Stimulated activated CD4-positive, alpha-beta T cell treated with anti-CD3 and anti-CD28 coated beads, Interleukin-12 subunit alpha, Interleukin-12 subunit beta, amount 100 ng/mL, for 4 hours (primary cell): Measurements from ENCODE around the gene DHRS7B.
"Not testable (repeated sequence)": the region's sequence is repeated elsewhere in the genome, so short reads cannot be mapped to it uniquely, and the experiment has no call there.

ENCODE experiments used
- DNase-seq: peaks from one replicate; pipeline ENCODE4 v3.0.0-alpha.2; 2020

The DHRS7B gene, protein sequence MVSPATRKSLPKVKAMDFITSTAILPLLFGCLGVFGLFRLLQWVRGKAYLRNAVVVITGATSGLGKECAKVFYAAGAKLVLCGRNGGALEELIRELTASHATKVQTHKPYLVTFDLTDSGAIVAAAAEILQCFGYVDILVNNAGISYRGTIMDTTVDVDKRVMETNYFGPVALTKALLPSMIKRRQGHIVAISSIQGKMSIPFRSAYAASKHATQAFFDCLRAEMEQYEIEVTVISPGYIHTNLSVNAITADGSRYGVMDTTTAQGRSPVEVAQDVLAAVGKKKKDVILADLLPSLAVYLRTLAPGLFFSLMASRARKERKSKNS

DNA sequence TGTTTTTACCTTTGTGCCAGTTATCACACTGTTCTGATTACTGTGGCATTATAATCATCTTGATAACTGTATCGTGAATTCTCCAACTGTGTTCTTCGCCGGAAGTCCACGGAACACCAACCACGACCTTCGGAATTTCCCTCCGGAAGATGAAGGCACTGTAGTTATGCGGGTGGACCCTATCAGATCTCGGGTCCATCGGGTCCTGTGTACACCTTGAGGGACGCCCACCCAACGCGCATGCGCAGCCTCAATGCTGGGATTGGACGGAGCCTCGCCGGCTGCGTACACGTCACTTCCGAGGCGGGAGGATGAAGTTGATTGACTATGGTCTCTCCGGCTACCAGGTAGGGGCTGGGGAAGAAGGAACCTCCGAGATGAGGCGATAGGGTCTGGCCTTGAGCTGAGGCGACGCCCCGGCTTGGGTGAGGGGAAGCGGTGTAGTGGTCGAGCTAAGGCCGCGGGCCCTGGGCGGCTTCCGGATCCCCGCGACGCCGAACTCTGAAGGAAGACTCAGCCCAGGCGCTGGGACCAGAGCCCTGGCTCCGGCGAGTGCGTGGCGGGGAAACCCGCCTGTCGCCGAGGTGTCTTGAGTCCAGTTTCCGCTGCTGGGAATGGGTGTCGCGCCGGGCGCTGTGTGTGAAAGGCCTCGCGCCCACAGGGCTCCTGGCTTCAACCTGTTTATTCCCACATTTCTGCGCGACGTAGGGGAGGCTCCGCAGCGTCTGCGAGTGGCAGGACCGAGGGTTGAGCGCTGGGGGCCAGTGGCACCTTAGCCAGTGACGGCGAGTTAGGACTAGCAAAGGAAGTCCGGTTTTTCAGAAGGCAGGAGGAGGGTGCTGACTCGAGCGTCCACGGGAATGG lies at the start of gene DHRS7B:
Gene DHRS7B (plus strand): TSS at position 320 of the 864 bp plus-strand sequence. CDS start 8 bp downstream, at position 328.
- peak; percentile 97 for DNase-seq

DNA sequence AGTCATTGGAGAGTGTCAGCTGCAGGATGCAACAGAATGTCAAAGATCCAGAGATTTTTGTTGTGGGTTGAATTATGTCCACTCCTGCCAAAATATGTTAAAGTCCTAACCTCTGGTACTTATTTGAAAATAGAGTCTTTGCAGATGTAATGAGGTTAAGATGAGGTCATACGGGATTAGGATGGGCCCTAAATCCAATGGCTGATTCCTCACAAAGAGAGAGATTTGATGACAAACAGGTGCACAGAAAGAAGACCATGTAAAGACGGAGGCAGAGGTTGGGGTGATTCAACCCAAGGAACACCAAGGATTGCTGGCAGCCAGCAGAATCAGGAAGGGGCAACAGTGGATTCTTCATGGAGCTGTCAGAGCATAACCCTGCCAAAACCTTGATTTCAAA lies 49.5 kb upstream of the DHRS7B start:
- no peak for DNase-seq

DNA sequence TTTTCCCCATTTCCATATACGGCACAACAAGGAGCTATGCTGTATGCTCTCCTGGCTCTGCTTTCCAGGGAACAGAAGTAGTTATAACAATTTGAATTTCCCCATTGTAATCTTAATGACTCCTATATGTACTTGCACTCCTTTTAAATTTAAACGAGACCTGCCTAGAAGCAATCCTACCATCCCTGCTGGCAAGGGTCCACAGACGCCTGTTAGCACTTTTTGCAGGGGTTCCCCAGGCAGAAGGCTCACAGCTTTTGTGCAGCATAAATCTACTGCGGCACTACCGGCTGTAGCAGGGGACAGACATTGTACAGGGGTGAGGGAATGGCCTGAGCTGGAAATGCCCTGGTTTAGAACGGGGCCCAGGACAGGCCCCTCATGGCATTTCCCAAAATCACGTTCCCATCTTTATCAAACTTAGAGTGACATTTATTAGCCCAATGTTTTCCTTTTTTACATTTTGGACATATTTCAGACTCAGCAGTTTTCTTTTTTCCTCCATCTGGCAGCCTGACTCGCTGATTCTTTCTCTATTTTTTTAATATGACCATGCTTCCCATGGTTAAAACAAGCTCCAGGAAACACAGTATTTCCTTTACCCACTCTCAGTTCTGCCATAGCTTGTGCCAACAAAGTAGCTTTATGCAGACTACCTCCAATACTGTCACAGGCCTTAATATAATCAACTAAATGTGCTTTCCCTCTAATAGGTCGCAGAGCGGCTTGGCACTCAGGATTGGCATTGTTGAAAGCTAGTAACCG lies 48.6 kb upstream of the DHRS7B start:
- no peak for DNase-seq

DNA sequence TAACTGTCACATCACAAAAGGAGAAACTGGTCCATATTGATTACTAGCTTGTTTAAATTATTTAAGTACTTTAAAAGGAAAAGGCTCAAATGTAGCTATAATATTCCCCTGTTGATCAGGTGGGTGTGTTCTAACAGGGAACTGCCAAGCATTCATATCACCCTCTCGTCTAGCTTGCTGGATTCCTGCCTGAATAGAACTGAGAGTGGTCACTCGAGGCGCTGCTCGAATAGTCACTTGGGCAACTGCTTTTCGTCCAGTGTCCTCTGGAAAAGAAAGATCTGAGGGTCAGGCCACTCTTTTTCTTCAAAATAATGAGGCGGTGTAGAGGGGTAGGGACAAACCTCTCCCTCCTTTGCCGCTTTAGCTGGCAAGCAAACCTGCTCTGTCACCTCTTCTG lies 47.6 kb upstream of the DHRS7B start:
- DNase-seq, result no peak

DNA sequence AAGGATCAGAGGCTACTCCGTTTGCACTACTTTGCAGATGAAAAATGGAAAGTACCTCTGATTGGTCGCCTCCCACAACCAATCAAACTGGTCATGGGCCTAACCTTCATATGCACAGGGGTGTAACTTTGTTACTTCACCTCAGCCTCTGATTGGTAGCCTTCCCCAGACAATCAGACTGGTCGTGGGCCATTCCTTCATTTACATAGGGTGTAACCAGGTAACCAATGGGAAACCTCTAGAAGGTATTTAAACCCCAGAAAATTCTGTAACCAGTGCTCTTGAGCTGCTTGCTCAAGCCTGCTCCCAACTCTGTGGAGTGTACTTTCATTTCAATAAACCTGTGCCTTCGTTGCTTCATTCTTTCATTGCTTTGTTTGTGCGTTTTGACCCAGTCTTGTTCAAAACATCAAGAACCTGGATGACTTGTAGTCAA lies 44.7 kb upstream of the DHRS7B start:
- DNase-seq, result no peak

DNA sequence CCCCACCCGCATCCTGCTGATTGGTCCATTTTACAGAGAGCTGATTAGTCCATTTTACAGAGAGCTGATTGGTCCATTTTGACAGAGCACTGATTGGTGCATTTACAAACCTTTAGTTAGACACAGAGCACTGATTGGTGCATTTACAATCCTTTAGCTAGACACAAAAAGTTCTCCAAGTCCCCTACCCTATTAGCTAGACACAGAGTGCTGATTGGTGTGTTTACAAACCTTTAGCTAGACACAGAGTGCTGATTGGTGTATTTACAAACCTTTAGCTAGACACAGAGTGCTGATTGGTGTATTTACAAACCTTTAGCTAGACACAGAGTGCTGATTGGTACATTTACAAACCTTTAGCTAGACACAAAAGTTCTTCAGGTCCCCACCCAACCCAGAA lies 41.5 kb upstream of the DHRS7B start:
- not testable (repeated sequence) for DNase-seq

DNA sequence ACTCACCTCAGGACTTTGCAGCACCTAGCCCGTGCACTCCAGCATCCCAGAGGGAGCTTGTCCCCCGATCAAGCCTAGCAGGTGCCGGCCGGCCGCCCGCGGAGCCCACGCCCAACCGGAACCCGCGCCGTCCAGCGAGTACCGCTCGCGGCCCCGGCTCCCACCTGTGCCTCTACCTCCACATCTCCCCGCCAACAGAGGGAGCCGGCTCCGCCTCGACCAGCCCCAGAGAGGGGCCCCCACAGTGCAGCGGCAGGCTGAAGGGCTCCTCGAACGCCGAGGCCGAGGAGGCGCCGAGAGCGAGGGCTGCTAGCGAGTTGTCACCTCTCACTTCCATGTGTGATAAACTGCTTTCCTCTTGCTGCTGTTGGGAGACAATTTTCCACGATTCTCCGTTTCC lies 41.1 kb upstream of the DHRS7B start:
- DNase-seq, result no peak

DNA sequence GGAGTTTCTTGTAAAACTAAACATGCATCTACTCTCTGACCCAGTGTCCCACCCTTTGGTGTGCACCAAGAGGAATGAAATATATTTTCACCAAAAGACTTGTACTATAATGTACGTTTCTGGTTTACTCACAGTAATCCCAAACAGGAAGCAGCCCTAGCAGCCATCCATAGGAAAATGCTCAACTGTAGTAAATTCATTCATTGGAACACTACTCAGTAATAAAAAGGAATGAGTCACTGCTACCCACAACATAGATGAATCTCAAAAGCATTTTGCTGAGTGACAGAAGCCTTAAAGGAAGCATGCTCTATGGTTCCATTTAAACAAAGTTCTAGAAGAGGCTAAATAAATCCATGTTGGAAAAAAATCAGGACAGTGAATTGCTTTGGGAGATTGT lies 37.6 kb upstream of the DHRS7B start:
- DNase-seq, result no peak

DNA sequence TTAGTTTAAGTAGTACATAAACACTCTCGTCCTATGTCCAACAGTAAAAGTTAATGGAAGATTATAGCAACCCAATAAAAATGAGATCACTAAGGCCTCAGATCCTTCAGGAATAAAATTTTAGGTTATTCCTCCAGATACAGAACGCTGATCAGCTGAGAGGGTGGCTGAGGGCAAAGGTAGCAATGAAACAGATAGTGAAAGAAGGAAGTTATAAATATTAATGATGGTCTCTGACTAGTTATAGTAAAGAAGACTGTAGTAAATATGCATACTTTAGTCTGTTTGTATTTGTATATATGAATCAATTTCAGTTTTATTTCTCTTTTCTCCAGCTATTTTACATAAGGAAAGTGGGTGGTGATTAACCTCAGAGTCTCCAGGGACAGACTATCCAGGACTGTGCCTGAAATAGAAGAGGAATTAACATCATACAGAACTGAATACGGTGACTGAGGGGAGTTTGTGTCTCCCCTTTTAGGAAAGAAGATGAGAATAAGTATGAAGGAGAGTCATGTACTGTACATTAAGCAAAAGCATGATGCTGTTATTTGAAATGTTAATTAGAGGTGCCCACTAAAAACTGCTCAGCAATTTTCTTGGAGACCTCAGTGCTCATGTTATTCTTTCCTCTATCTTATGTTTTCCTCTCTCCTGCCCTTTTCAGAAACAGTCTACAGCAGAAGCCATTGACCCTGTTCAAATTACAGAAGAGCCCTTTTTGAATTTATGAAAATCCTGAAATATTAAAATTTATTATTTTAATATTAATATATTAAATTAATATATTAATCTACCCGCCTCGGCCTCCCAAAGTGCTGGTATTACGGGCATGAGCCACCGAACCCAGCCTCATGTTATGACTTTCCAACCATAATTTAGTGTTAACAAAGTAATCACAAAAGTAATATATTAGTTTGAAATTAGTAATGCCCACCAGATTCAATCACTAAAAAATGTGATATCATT lies 36.5 kb upstream of the DHRS7B start:
- DNase-seq, result no peak

DNA sequence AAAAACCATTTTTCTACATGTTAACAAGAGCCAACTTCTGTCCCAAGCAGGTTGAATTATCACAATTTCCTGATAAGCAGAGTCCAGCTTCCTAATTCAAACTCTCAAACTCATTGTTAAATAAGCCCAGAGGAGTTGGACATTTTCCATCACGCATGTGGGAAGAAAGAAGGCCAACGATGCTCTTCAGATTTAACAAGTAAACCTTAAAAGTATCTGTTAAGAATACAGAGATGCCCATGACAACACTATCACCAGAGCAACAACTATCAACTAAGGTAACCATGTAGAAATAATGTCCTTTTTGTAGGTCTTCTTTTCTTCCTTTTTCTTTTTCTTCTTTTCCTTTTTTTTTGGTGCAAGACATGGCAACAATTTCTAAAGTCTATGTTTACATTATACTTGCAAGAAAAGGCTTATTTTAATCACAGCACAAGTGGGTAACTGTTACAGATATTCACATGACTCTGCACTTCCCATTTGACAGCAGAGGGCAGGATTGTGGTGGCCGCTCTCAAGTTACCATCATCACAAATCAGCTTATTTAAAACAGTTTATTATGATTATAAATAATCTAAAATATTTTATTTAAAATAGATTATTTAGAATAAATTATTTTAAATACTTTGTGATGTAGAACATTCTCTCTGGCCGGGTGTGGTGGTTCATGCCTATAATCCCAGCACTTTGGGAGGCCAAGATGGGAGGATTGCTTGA lies 35.7 kb upstream of the DHRS7B start:
- no peak for DNase-seq

DNA sequence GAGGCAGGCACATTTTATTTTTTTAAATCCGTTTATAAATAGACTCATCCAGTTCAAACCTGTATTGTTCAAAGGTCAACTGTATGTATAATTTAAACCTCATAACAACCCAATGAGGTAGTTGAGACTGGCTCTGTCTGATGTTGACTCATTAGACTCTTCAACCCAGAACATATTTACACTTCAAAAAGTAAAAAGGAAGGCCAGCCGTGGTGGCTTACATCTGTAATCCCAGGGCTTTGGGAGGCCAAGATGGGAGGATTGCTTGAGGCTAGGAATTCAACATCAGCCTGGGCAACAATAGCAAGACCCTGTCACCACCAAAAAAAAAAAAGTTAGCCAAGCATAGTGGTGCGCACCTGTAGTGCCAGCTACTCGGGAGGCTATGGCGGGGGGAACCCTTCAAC lies 32.5 kb upstream of the DHRS7B start:
- no peak for DNase-seq

DNA sequence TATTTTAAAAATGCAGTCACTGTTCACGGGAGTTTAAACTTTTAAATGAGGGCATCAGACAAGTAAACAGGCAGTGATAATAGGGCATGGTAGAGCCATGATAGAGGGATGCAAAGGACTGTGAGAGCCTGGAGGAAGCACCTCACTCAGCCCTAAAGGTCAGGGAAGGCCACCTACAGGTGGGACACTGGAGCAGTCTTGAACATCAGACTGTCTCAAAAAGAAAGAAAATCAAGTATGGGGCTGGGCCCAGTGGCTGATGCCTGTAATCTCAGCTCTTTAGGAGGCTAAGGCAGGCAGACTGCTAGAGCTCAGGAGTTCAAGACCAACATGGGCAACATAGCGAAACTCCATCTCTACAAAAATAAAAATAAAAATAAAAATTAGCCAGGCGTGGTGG lies 31.0 kb upstream of the DHRS7B start:
- no peak for DNase-seq

DNA sequence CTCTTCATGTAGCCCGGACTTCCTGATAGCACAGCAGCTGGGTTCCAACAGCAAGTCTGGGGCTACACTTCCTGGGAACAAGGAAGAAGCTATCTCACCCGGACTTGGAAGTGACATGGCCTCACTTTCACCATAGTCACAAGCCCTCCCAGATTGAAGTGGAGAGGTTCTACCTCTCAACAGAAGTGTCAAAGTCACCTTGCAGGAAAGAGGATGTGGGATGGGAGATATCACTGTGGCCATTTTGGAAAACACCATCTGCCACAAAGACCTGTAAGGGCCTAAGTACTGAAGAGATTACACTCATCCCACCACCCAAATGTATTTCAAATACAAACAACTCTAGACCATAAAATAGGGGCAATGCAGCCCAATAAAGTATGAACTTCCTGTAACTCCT lies 29.9 kb upstream of the DHRS7B start:
- DNase-seq, result no peak

DNA sequence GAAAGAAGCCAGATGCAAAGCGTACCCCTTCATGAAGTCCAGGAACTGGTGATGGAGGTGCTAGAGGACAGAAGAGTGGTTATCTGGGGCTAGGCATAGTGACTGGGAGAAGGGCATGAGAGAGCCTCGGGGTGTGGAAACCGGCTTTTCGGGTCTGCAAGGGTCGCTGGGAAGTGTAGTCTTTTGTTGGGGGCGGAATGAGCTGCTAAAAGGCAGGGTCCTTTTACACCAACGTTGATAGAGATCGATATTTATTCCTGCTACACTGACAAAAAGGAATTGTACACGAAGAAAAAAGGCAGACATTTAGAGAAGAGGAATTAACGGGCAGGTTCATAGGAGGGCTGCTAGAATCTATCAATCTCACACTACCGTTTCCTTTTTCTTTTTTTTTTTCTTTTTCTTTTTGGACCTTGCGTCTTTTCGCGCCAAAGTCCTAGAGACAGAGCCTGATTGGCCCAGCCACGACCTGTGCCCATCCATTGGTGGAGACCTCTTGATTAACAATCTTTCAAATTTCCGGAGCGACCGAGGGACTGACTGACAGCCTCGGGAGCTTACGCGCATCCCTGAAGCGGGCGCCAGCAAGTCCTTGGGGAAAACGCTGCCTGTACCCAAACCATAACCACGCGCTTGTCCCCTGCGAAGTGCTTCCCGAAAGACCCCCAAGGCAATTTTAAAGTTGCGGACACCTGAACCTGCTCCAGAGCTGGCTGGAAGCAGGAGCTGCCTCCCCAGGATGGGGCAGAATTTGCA lies 27.7 kb upstream of the DHRS7B start:
- peak; percentile 57 for DNase-seq

DNA sequence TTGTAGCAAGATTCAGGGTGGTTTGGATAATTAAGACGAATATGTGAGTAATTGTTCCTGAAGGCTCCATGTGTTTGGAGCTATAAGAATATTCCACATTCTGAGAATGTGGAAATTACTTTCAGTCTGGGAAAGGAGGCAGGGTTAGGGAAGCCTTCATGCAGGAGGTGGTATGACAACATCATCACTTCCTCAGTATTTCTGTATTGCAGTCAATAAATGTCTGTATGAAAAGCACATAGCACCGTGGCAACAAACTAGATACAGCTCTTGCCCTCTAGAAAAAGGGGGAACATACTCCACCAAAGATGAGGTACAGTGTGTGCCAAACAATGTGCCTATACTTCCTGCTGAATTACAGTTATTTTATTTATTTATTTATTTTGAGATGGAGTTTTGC lies 26.1 kb upstream of the DHRS7B start:
- DNase-seq, result no peak

DNA sequence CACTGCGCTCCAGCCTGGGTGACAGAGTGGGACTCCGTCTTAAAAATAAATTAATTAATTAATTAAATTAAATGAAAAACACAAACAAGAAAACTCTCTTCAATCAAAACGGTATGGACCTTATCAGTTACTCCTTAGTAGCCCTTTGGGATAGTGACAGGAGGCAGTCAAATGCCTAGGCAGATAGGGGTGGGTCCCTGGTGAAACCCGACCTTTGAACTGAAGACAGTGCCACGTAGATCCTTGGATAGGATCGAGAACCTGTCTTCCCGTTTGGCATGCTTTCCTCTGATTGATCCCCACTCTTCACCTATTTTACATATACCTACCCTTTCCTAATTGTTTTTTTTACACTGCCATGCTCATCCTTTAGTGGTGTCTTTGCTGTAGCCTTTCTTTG lies 22.2 kb upstream of the DHRS7B start:
- no peak for DNase-seq

DNA sequence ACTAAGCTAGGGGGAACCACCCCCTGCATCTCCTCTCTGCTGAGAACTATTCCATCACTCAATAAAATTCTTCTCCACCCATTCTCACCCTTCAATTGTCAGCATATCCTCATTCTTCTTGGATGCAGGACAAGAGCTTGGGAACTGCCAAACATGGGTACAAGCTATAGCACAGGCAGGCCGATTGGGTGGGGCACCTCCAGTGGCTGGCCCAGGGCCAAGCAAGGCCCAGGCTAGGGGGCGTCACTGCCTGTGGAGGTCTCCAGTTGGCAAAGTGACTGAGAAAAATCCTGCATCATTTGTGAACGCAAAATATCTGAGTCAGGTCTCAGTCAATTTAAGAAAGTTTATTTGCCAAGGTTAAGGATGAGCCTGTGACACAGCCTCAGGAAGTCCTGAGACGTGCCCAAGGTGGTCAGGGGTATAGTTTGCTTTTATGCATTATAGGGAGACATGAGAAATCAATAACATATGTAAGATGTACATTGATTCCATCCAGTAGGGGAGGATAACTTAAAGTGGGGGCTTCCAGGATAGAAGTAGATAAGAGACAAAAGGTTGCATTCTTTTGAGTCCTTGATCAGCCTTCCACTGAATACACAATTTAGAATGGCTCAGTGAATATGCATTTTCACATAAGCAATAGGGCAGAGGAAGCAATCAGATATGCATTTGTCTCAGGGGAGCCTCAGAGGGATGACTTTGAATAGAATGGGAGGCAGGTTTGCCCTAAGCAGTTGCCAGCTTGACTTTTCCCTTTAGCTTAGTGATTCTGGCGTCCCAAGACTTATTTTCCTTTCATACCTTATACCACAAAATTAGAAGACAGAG lies 21.5 kb upstream of the DHRS7B start:
- no peak for DNase-seq

DNA sequence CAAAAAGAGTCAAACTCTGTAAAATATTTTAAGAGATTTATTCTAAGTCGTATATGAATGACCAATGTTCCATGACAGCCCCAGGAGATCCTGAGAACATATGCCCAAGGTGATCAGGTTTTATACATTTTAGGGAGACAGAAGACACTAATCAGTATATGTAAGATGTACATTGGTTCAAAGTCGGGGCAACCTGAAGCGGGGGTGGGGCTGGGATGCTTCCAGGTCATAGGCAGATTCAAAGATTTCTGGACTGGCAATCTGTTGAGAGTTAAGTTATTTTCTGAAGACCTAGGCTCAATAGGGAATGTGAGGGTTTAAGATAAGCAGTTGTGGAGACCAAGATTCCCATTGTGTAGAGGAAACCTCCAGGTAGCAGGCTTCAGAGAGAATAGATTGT lies 20.4 kb upstream of the DHRS7B start:
- DNase-seq, result no peak

DNA sequence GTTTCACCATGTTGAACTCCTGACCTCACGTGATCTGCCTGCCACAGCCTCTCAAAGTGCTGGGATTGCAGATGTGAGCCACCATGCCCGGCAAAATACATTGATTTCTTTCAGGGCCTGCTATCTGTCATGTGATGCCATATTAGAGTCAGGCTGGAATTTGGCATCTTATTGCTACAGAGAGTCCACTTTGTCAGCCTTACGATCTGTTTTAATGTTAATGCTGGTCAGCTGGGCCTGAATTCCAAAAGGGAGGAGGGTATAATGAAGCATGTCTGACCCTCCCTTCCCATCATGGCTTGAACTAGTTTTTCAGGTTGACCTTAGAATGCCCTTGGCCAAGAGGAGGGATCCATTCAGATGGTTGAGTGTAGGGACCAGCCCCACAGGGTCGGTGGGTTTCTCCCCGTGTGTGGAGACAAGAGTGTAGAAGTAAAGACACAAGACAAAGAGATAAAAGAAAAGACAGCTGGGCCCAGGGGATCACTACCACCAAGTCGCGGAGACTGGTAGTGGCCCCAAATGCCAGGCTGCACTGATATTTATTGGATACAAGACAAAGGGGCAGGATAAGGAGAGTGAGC lies 19.6 kb upstream of the DHRS7B start:
- DNase-seq, result not testable (repeated sequence)
